K562 (cell line): ENCODE results near the gene SLC22A12. TPM values are rescaled to one million over a fixed set of nuclear protein-coding genes. Genes with fewer than 3 reads are reported as not detected.

Experiments
- ATAC-seq: fragments of 200-7000 bp; cut with Tn5 transposase; 3 replicates; pipeline ENCODE4 v1.9.1; 2020; ENCODE audit warnings: moderate library complexity
- BruUV-seq: library from RNA; stranded (reverse); fragments of 400-500 nt; replicated peaks from 2 replicates; lab custom pipeline; 2021; lab: Mats Ljungman, UMichigan
- CTCF ChIA-PET: fragments of 300-600 bp; formaldehyde crosslinking; extraction: SDS; loops from one replicate; lab custom pipeline; 2021; ENCODE audit warnings: low intra/inter-chr PET ratio; lab: Yijun Ruan, JAX
- POLR2A ChIA-PET: fragments of 300-600, 350-650 bp; sonication (Branson Sonifier 250); formaldehyde crosslinking; extraction: SDS; loops from one replicate; lab custom pipeline; 2021; ENCODE audit warnings: antibody characterized with exemption, inconsistent platforms; lab: Yijun Ruan, JAX
- DNase-seq, 4 experiments: peaks; one replicate each; pipeline versions ENCODE4 v3.0.0 to v3.0.0-alpha.2; 2011 to 2018; ENCODE audit warnings: low spot score in 3 of 4, mixed read lengths in 3 of 4; ENCODE audit errors: extremely low read depth in 1 of 4
- FAIRE-seq: peaks from 2 replicates; lab custom pipeline; 2011; peaks lifted over from hg19 to GRCh38; lab: Jason Lieb, UNC
- H2AFZ ChIP-seq: 2 replicates; pipeline ENCODE4 v1.6.0; 2011; ENCODE audit warnings: low read depth, low read length, control low read depth, inconsistent platforms
- H3K27ac ChIP-seq: fragments of 200-600 bp; 3 replicates; pipeline ENCODE4 v1.8.0; 2011; ENCODE audit warnings: low read depth, mild to moderate bottlenecking, control low read depth, inconsistent platforms, low read length, moderate library complexity, mixed read lengths; ENCODE audit errors: extremely low read depth
- H3K27me3 ChIP-seq, 2 experiments: fragments of 300-600 bp in 1 of 2; 2 replicates in 1 of 2; 3 replicates in 1 of 2; pipeline versions ENCODE4 v1.6.0 to v1.8.0; 2011; ENCODE audit warnings: inconsistent platforms in 2 of 2, low read length in 2 of 2, mild to moderate bottlenecking in 1 of 2, mixed read lengths in 1 of 2, moderate library complexity in 1 of 2; ENCODE audit not compliant: control insufficient read depth in 2 of 2, insufficient read depth in 2 of 2
- H3K36me3 ChIP-seq: fragments of 300-600 bp; 3 replicates; pipeline ENCODE4 v1.8.0; 2011; ENCODE audit warnings: mild to moderate bottlenecking, low read length, inconsistent platforms; ENCODE audit not compliant: control insufficient read depth, insufficient read depth
- H3K4me1 ChIP-seq, 2 experiments: fragments of 200-600 bp in 1 of 2; replicated peaks in 1 of 2; 2 replicates in 1 of 2; 3 replicates in 1 of 2; pipeline versions ENCODE4 v1.5.1 to v1.8.0; 2011; ENCODE audit warnings: inconsistent platforms in 2 of 2, low read length in 2 of 2, mild to moderate bottlenecking in 1 of 2, mixed read lengths in 1 of 2, moderate library complexity in 1 of 2; ENCODE audit not compliant: control insufficient read depth in 2 of 2, insufficient read depth in 2 of 2
- H3K4me2 ChIP-seq: 2 replicates; pipeline ENCODE4 v1.6.1; 2011; ENCODE audit warnings: low read length, control low read depth, inconsistent platforms, mixed read lengths; ENCODE audit not compliant: insufficient read depth
- H3K4me3 ChIP-seq: fragments of 200-600 bp; sonication (generic), shearing (Covaris generic); 2 replicates; pipeline ENCODE4 v1.5.1; 2016; ENCODE audit warnings: control low read depth, inconsistent platforms
- H3K79me2 ChIP-seq: fragments of 200-600 bp; 3 replicates; pipeline ENCODE4 v1.8.0; 2011; ENCODE audit warnings: low read length, inconsistent platforms; ENCODE audit not compliant: control insufficient read depth, insufficient read depth
- H3K9ac ChIP-seq, 2 experiments: 2 replicates each; pipeline versions ENCODE4 v1.6.0 to v1.6.1; 2011; ENCODE audit warnings: low read depth in 2 of 2, low read length in 2 of 2, control low read depth in 1 of 2, inconsistent platforms in 1 of 2, mild to moderate bottlenecking in 1 of 2, mixed read lengths in 1 of 2; ENCODE audit not compliant: insufficient read depth in 1 of 2
- H3K9me1 ChIP-seq: one replicate; pipeline ENCODE4 v1.6.0; 2011; ENCODE audit warnings: inconsistent platforms, mild to moderate bottlenecking, low read length, moderate library complexity; ENCODE audit not compliant: control insufficient read depth, insufficient read depth
- H3K9me3 ChIP-seq: replicated peaks from 2 replicates; pipeline ENCODE4 v1.5.1; 2011; ENCODE audit warnings: low read depth, low read length, inconsistent platforms; ENCODE audit not compliant: control insufficient read depth, insufficient read depth
- H4K20me1 ChIP-seq: replicated peaks from 2 replicates; pipeline ENCODE4 v1.6.1; 2011; ENCODE audit warnings: low read length, inconsistent platforms, mixed read lengths; ENCODE audit not compliant: control insufficient read depth, insufficient read depth
- ATF7 ChIP-seq: fragments of 450-650 bp; IDR thresholded peaks from 2 replicates; pipeline ENCODE4 v1.7.1; 2014; ENCODE audit warnings: mild to moderate bottlenecking, moderate library complexity
- CREM ChIP-seq: IDR thresholded peaks from 2 replicates; pipeline ENCODE4 v1.6.1; 2014; ENCODE audit warnings: antibody characterized with exemption, low read depth
- HDAC1 ChIP-seq, 2 experiments: fragments of 450-650 bp; IDR thresholded peaks; 2 replicates each; pipeline ENCODE4 v1.6.1; 2016 to 2017; ENCODE audit warnings: inconsistent platforms in 1 of 2, mild to moderate bottlenecking in 1 of 2, moderate library complexity in 1 of 2
- MEF2A ChIP-seq: IDR thresholded peaks from 2 replicates; pipeline ENCODE4 v1.6.1; 2011; ENCODE audit warnings: low read depth, mild to moderate bottlenecking, low read length, moderate library complexity; ENCODE audit not compliant: control insufficient read depth
- RBBP5 ChIP-seq: fragments of 200-600 bp; sonication (generic); IDR thresholded peaks from 2 replicates; pipeline ENCODE4 v1.6.1; 2012; ENCODE audit warnings: borderline replicate concordance, mild to moderate bottlenecking, low read length, control low read depth, inconsistent platforms; ENCODE audit not compliant: insufficient read depth, poor library complexity, severe bottlenecking
- SMARCC2 ChIP-seq: fragments of 450-650 bp; IDR thresholded peaks from 2 replicates; pipeline ENCODE4 v1.6.1; 2017; ENCODE audit warnings: antibody characterized with exemption, moderate library complexity, mild to moderate bottlenecking, low read depth
- ZNF197 ChIP-seq: fragments of 200-800 bp; sonication (Bioruptor generic); IDR thresholded peaks from 2 replicates; pipeline ENCODE4 v1.6.1; 2016; ENCODE audit warnings: low read depth, missing genetic modification characterization, missing compliant biosample characterization
- WGBS: fragments of 100-300 bp; shearing (Covaris generic); methylation state at CpG from one replicate; pipeline ENCODE4 v1.1.6; 2016; ENCODE audit warnings: low coverage, mixed read lengths; ENCODE audit not compliant: insufficient coverage; ENCODE audit errors: missing lambda C conversion rate; 5-methylcytosine and 5-hydroxymethylcytosine counted together
- in situ Hi-C: fragments of 300-500 bp; cut with MboI; formaldehyde crosslinking; loops from 4 replicates; pipeline ENCODE4 v1.15.0; 2018; ENCODE audit warnings: inconsistent platforms, mixed read lengths
- intact Hi-C: fragments of 100-400 bp; cut with micrococcal nuclease; formaldehyde crosslinking; loops from 2 replicates; pipeline ENCODE4 v1.14.2; 2022
- polyA plus RNA-seq, 8 experiments: library from polyadenylated mRNA; depleted of rRNA in 4 of 8; stranded (reverse) in 5 of 8; unstranded in 3 of 8; fragments of >200 nt; fragmentation: Nextera tagmentation in 2 of 8; fragmentation: Illumina TruSeq in 1 of 8; extraction: Ambion mirVana in 2 of 8; extraction: Trizol in 1 of 8; gene quantifications; 2 replicates each; pipeline versions ENCODE4 v1.2.1 to v1.2.3, GENCODE V29; 2011 to 2014; ENCODE audit warnings: inconsistent platforms in 1 of 8, missing spikeins in 1 of 8
- total RNA-seq, 7 experiments: library from RNA; depleted of rRNA in 6 of 7; stranded (reverse); fragments of >200 nt in 6 of 7; fragmentation: Illumina TruSeq in 2 of 7; extraction: Trizol in 2 of 7; gene quantifications; 2 replicates each; pipeline versions ENCODE4 v1.2.1 to v1.2.3, GENCODE V29; 2011 to 2021; ENCODE audit warnings: low replicate concordance in 1 of 7
- TF ChIP-seq, protein P1 (sequence below): sonication (generic); formaldehyde crosslinking; IDR thresholded peaks from 2 replicates; pipeline ENCODE4 v1.9.0; 2022; ENCODE audit warnings: mild to moderate bottlenecking, missing genetic modification reagents
- TF ChIP-seq, protein P2 (sequence below): sonication (generic); formaldehyde crosslinking; IDR thresholded peaks from 2 replicates; pipeline ENCODE4 v1.8.0; 2022; ENCODE audit warnings: mild to moderate bottlenecking, missing genetic modification reagents
- TF ChIP-seq, protein P3 (sequence below): fragments of 450-650 bp; formaldehyde crosslinking; IDR thresholded peaks from 2 replicates; pipeline ENCODE4 v1.4.0; 2020; ENCODE audit warnings: mild to moderate bottlenecking, moderate library complexity

SLC22A12 gene
- total and polyA plus RNA-seq, 9 of the 15 experiments (the other 6 are each of a cell fraction or from before 2014, with no cell fraction given): not detected

DNA sequence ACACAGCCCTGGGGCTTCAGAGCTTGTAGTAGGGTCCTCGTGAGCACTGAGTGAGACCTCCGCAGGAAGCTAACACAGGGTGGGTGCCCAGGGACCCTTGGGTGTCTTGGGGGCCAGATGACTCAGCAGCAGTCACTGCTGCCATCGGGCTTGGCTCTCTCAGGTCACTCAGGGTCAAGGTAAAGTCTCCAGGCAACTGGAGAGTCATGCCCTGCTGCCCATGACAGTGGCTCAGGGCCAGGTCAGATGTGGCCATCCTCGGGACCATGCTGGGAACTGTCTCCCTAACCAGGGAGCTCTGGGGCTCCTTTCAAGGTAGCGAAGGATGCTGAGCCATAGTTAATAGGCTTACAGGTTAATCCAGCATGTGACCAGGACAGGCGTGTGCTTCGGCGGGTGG, 44.4 kb upstream of the SLC22A12 start:
- Histone ChIP-seq H3K4me2 (no peak overlapping the region), H3K27me3 (peaks cover 23 to 63% of the 10 kb centered on the region in 2 experiments; a peak in 4 of 5 replicates), H2AFZ (no peak overlapping the region), H3K79me2 (no peaks in the 10 kb centered on the region), H3K36me3 (no peaks in the 10 kb centered on the region), H3K9me1 (no peaks in the 10 kb centered on the region), H3K4me3 (no peak overlapping the region), H4K20me1 (no peaks in the 10 kb centered on the region; the same call in 1 of the 2 replicates), H3K9me3 (no peaks in the 10 kb centered on the region), H3K27ac (no peak overlapping the region), H3K4me1 (peaks cover 0 to 6% of the 10 kb centered on the region in 2 experiments; a peak in 1 of 5 replicates), H3K9ac (no peak overlapping the region)
- no TSS peak for BruUV-seq
- DNase-seq: no peak
- in situ Hi-C loops (no loop called here), intact Hi-C loops (no loop called here)
- TF ChIP-seq MEF2A (no peak), ZNF197 (no peak), RBBP5 (no peak), CREM (no peak), SMARCC2 (no peak), HDAC1 (IDR thresholded peaks at IDR 0.05) (no peak), ATF7 (no peak)
- TF ChIP-seq, protein P1, sequence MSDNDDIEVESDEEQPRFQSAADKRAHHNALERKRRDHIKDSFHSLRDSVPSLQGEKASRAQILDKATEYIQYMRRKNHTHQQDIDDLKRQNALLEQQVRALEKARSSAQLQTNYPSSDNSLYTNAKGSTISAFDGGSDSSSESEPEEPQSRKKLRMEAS: no peak
- TF ChIP-seq, protein P2, sequence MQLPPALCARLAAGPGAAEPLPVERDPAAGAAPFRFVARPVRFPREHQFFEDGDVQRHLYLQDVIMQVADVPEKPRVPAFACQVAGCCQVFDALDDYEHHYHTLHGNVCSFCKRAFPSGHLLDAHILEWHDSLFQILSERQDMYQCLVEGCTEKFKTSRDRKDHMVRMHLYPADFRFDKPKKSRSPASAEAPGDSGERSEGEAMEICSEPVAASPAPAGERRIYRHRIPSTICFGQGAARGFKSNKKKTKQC (CRISPR knock-in tag): no peak
- TF ChIP-seq, protein P3, sequence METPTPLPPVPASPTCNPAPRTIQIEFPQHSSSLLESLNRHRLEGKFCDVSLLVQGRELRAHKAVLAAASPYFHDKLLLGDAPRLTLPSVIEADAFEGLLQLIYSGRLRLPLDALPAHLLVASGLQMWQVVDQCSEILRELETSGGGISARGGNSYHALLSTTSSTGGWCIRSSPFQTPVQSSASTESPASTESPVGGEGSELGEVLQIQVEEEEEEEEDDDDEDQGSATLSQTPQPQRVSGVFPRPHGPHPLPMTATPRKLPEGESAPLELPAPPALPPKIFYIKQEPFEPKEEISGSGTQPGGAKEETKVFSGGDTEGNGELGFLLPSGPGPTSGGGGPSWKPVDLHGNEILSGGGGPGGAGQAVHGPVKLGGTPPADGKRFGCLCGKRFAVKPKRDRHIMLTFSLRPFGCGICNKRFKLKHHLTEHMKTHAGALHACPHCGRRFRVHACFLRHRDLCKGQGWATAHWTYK (CRISPR knock-in tag): no peak
- WGBS: 3% methylated on average over 8 of the region's 8 CpGs
- CTCF ChIA-PET: interaction anchor here (0.7 kb wide), 1 partner anchor 284 kb away, joined by 3 read pairs; no protein-coding TSS in a partner anchor
- FAIRE-seq: no peak
- no peak for ATAC-seq
- POLR2A ChIA-PET: no interaction called here
